ENCODE results near the gene CHRNG.

CHRNG gene

DNA sequence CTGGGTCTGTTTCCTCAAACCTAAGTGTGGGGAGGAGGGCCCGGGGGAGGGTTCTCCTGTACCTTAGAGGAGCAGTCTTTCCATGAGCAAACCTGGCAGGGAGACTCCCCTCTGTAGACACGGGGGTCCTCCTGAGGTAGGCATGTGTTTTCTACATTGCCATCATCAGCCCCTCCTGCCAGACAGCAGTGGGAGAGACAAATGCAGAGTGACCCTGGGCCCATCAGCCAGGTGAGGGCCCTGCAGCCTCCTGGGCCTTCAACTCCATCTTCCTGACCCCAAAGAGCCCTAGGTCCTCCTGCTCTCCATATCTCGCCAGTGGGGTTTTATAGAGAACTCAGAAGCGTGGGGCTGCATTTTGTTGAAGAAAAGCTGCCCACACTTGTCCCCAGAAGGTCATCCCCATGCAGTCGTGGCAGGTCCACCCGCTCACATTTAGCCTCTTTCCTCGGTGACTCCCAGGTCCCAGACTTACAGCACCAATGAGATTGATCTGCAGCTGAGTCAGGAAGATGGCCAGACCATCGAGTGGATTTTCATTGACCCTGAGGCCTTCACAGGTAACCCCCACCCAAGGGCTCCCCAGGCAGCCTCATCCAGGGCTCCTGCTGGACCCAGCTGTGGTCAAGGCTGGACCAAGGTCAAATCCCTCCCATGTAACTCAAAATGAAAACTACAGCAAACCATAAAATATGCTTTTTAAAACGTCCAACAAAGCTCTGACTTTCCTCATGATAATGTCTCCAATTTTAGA is 2.6 kb downstream of the CHRNG start:
- no peak overlapping the region for H3K27ac ChIP-seq
- no peak for TF ChIP-seq ZFX (IDR thresholded peaks at IDR 0.05; ENCODE audit: borderline replicate concordance)
- TF ChIP-seq, protein P1, sequence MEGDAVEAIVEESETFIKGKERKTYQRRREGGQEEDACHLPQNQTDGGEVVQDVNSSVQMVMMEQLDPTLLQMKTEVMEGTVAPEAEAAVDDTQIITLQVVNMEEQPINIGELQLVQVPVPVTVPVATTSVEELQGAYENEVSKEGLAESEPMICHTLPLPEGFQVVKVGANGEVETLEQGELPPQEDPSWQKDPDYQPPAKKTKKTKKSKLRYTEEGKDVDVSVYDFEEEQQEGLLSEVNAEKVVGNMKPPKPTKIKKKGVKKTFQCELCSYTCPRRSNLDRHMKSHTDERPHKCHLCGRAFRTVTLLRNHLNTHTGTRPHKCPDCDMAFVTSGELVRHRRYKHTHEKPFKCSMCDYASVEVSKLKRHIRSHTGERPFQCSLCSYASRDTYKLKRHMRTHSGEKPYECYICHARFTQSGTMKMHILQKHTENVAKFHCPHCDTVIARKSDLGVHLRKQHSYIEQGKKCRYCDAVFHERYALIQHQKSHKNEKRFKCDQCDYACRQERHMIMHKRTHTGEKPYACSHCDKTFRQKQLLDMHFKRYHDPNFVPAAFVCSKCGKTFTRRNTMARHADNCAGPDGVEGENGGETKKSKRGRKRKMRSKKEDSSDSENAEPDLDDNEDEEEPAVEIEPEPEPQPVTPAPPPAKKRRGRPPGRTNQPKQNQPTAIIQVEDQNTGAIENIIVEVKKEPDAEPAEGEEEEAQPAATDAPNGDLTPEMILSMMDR (IDR thresholded peaks at IDR 0.05) = no peak

DNA sequence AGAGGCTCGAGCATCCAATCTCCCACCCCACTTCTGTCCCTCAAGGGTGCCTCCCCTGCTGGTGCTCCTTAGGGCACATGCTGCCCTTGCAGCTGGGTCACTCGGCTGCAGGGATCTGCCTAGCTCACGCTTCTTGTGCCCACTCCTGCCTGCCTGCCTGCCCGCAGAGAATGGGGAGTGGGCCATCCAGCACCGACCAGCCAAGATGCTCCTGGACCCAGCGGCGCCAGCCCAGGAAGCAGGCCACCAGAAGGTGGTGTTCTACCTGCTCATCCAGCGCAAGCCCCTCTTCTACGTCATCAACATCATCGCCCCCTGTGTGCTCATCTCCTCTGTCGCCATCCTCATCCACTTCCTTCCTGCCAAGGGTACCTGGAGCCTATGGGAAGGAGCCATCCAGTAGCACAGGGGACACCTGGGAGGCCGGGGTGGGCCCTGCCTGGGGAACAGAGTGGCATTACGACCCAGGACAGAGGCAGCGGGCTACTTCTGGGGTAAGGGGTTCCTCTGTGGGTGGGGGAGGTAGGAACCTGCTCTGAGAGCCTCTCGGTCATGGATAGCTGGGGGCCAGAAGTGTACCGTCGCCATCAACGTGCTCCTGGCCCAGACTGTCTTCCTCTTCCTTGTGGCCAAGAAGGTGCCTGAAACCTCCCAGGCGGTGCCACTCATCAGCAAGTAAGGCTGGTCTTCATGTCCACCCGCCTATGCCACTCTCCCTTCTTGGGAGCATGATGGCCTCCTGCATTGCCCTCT is 3.4 kb downstream of the CHRNG start:
- H3K27ac ChIP-seq = no peak overlapping the region
- TF ChIP-seq, protein P1 (IDR thresholded peaks at IDR 0.05) = no peak
- TF ChIP-seq ZFX (IDR thresholded peaks at IDR 0.05; ENCODE audit: borderline replicate concordance) = no peak

DNA sequence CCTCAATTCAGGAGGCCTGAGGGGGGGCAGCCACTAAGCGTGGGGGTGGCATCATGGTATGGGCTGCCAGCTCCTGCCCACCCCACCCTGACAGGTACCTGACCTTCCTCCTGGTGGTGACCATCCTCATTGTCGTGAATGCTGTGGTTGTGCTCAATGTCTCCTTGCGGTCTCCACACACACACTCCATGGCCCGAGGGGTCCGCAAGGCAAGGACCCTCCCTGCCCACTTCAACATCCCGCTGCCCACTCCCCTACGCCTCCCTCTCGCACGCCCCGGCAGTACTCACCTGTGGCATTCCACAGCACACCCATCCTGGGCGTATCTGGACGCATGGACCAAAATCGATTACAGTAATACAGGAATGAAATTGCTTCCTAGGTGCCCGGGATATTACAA is 4.0 kb downstream of the CHRNG start:
- H3K27ac ChIP-seq = no peak overlapping the region
- TF ChIP-seq ZFX (IDR thresholded peaks at IDR 0.05; ENCODE audit: borderline replicate concordance) = no peak
- TF ChIP-seq, protein P1 (IDR thresholded peaks at IDR 0.05) = no peak

DNA sequence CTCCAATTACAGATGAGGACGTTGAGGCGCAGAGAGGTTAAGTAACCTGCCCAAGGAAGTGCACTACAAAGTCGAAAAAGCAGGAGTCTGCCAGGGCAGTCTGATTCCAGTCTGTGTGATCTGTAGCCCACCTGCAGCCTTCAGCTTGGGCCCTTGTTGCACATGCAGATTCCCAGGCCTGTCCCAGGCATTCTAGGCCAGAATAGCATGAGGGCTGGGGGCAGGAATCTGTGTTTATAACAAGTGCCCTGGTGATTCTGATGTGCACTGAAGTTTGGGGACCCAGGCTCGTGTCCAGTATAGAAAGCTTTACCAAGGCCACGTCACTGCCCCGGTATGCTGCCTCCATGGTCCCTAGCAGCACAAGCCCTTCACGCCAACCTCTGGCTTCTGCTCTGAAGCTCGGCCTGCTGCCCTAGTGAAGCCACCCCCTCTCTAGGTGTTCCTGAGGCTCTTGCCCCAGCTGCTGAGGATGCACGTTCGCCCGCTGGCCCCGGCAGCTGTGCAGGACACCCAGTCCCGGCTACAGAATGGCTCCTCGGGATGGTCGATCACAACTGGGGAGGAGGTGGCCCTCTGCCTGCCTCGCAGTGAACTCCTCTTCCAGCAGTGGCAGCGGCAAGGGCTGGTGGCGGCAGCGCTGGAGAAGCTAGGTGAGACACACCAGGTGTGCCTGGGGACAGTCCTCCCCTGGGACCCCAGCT is 4.6 kb downstream of the CHRNG start:
- no peak for TF ChIP-seq ZFX (IDR thresholded peaks at IDR 0.05; ENCODE audit: borderline replicate concordance)
- TF ChIP-seq, protein P1 (IDR thresholded peaks at IDR 0.05) = no peak
- H3K27ac ChIP-seq = no peak overlapping the region

DNA sequence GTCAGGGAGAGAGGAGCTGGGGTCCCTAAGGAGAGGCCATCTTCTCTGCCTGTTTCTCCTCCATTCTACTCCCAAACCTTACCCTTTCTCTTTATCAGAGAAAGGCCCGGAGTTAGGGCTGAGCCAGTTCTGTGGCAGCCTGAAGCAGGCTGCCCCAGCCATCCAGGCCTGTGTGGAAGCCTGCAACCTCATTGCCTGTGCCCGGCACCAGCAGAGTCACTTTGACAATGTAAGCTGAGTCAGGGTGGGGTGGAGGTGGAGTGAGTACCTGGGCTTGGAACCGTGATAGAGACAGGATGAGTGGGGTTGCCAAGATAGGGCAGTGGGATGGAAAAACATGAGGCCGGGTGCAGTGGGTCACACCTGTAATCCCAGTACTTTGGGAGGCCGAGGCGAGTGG is 5.2 kb downstream of the CHRNG start:
- no peak overlapping the region for H3K27ac ChIP-seq
- TF ChIP-seq ZFX (IDR thresholded peaks at IDR 0.05; ENCODE audit: borderline replicate concordance) = no peak
- TF ChIP-seq, protein P1 (IDR thresholded peaks at IDR 0.05) = no peak

DNA sequence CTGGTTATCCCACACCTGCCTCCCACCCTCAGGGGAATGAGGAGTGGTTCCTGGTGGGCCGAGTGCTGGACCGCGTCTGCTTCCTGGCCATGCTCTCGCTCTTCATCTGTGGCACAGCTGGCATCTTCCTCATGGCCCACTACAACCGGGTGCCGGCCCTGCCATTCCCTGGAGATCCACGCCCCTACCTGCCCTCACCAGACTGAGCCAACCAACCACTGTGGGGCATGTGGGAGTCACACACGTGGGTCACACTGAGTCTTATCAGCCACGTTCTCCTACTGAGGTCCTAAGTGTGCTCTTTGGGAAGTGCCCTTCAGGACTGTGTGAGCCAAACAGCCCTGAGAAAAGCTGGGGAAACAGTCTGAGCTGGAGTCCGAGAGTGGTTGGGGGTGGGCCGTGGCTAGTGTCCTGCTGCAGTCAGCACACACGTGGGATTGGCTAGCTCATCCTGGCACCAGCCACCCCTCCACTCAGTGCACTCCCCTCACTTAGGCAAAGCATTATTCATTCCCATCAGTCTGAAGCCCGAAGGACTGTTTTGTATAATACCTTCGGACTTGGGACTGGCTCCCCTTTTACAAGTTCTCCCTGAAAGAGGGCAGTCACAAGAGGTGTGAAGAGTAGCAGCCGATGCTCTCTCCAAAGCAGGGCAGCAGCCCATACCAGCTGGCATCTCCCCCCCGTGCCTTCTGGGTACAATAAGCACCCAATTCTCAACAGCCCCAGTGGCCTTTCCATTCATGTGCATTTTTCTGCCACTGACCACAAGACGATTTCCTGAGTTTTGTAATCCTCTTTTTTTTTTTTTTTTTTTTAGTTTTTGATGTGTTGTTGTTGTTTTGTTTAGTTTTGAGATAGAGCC is 6.3 kb downstream of the CHRNG start:
- TF ChIP-seq, protein P1 (IDR thresholded peaks at IDR 0.05) = no peak
- no peak for TF ChIP-seq ZFX (IDR thresholded peaks at IDR 0.05; ENCODE audit: borderline replicate concordance)
- H3K27ac ChIP-seq = no peak overlapping the region
